HG03025 (cell line): ENCODE results near the gene DDX10.

Experiments
- ATAC-seq: cut with Tn5 transposase; IDR thresholded peaks from one replicate; pipeline ENCODE4 v1.9.1; 2021; ENCODE audit warnings: mild to moderate bottlenecking, moderate library complexity; ENCODE audit not compliant: unreplicated experiment, low FRiP score

Gene DDX10

GRCh38 chr11:108863528-108863927 lies 198.7 kb downstream of the DDX10 start:
- ATAC-seq: no peak

GRCh38 chr11:108865406-108865805 lies 200.5 kb downstream of the DDX10 start:
- ATAC-seq: no peak

- no peak for ATAC-seq
Measured at GRCh38 chr11:108866781-108867180, 201.9 kb downstream of the DDX10 start.

- no peak for ATAC-seq
Measured at GRCh38 chr11:108870373-108871020, 205.6 kb downstream of the DDX10 start.

- no peak for ATAC-seq
Measured at GRCh38 chr11:108871152-108871551, 206.3 kb downstream of the DDX10 start.

GRCh38 chr11:108871867-108872266 lies 207.0 kb downstream of the DDX10 start:
- ATAC-seq: no peak

- ATAC-seq: no peak
Measured at GRCh38 chr11:108872781-108873291, 208.0 kb downstream of the DDX10 start.

- no peak for ATAC-seq
Measured at GRCh38 chr11:108873310-108873709, 208.4 kb downstream of the DDX10 start.

- ATAC-seq: no peak
Measured at GRCh38 chr11:108873941-108874340, 209.1 kb downstream of the DDX10 start.

- ATAC-seq: no peak
Measured at GRCh38 chr11:108875134-108875533, 210.3 kb downstream of the DDX10 start.

- no peak for ATAC-seq
Measured at GRCh38 chr11:108877178-108877577, 212.3 kb downstream of the DDX10 start.

- no peak for ATAC-seq
Measured at GRCh38 chr11:108880510-108880909, 215.6 kb downstream of the DDX10 start.

GRCh38 chr11:108881131-108881530 lies 216.3 kb downstream of the DDX10 start:
- ATAC-seq: no peak

- ATAC-seq: no peak
Measured at GRCh38 chr11:108882211-108882831, 217.5 kb downstream of the DDX10 start.

- ATAC-seq: no peak
Measured at GRCh38 chr11:108886005-108886659, 221.3 kb downstream of the DDX10 start.

GRCh38 chr11:108886660-108887009 lies 221.8 kb downstream of the DDX10 start:
- no peak for ATAC-seq

- ATAC-seq: no peak
Measured at GRCh38 chr11:108887436-108888238, 222.8 kb downstream of the DDX10 start.

GRCh38 chr11:108890482-108891105 lies 225.7 kb downstream of the DDX10 start:
- ATAC-seq: no peak

- no peak for ATAC-seq
Measured at GRCh38 chr11:108891143-108891542, 226.3 kb downstream of the DDX10 start.

- no peak for ATAC-seq
Measured at GRCh38 chr11:108891909-108892511, 227.1 kb downstream of the DDX10 start.
